Endodermal cell (in vitro differentiated cells): ENCODE results near the gene ATP11C. TPM values are rescaled to one million over a fixed set of nuclear protein-coding genes. Genes with fewer than 3 reads are reported as not detected.
A peak's percentile ranks its signal among the peaks of the same experiment; 100 is the strongest.

Experiments used
- DNase-seq: peaks from one replicate; pipeline ENCODE4 v3.0.0-alpha.2; 2017
- H3K27ac ChIP-seq: 2 replicates; pipeline ENCODE4 v1.5.1; 2013; ENCODE audit warnings: mild to moderate bottlenecking, low read depth, low read length, moderate library complexity
- H3K27me3 ChIP-seq: 2 replicates; pipeline ENCODE4 v1.6.1; 2013; ENCODE audit warnings: mild to moderate bottlenecking, low read length, moderate library complexity; ENCODE audit not compliant: insufficient read depth, control insufficient read depth, poor library complexity, severe bottlenecking
- H3K36me3 ChIP-seq: 2 replicates; pipeline ENCODE4 v1.7.0; 2013; ENCODE audit warnings: mild to moderate bottlenecking, low read length, moderate library complexity; ENCODE audit not compliant: control insufficient read depth, insufficient read depth
- H3K4me1 ChIP-seq: one replicate; pipeline ENCODE4 v1.7.0; 2013; ENCODE audit warnings: low read length; ENCODE audit not compliant: control insufficient read depth, insufficient read depth
- H3K4me3 ChIP-seq: 2 replicates; pipeline ENCODE4 v1.5.1; 2013; ENCODE audit warnings: mild to moderate bottlenecking, low read length, moderate library complexity
- H3K9ac ChIP-seq: 2 replicates; pipeline ENCODE4 v1.6.1; 2013; ENCODE audit warnings: mild to moderate bottlenecking, low read length, moderate library complexity; ENCODE audit not compliant: poor library complexity, severe bottlenecking; ENCODE audit errors: extremely low read depth
- H3K9me3 ChIP-seq: 2 replicates; pipeline ENCODE4 v1.6.1; 2013; ENCODE audit warnings: mild to moderate bottlenecking, low read length, moderate library complexity; ENCODE audit not compliant: control insufficient read depth
- H3K27ac Mint-ChIP-seq: 2 replicates; pipeline ENCODE4 v1.8.0; 2020; ENCODE audit warnings: mixed read lengths
- H3K27me3 Mint-ChIP-seq: 2 replicates; pipeline ENCODE4 v1.8.0; 2021; ENCODE audit warnings: mild to moderate bottlenecking, mixed read lengths; ENCODE audit not compliant: insufficient read depth
- H3K36me3 Mint-ChIP-seq: 2 replicates; pipeline ENCODE4 v1.8.0; 2020; ENCODE audit warnings: low read depth, mixed read lengths
- H3K4me1 Mint-ChIP-seq: 2 replicates; pipeline ENCODE4 v1.8.0; 2020; ENCODE audit warnings: mixed read lengths
- H3K4me3 Mint-ChIP-seq: 2 replicates; pipeline ENCODE4 v1.8.0; 2020; ENCODE audit warnings: mild to moderate bottlenecking, moderate library complexity, mixed read lengths
- H3K9me3 Mint-ChIP-seq: 2 replicates; pipeline ENCODE4 v1.8.0; 2020; ENCODE audit warnings: mild to moderate bottlenecking, mixed read lengths
- CTCF ChIP-seq: fragments of 200-600 bp; sonication (generic); conservative IDR thresholded peaks from 2 replicates; pipeline ENCODE4 v1.5.0; 2021; ENCODE audit warnings: antibody characterized with exemption, mild to moderate bottlenecking
- WGBS, 2 experiments: methylation state at CpG; one replicate each; pipeline versions ENCODE4 v1.1.5 to v1.1.7; 2013; ENCODE audit warnings: missing lambda C conversion rate in 2 of 2, mixed read lengths in 1 of 2; ENCODE audit not compliant: insufficient coverage in 1 of 2, insufficient read length in 1 of 2; 5-methylcytosine and 5-hydroxymethylcytosine counted together
- total RNA-seq, 2 donors: library from RNA; stranded (reverse); fragmentation: NEBNext Ultra II Directional in 1 of 2; extraction: Animal tissue kit (Norgen Biotek cat#: 25700) in 1 of 2; gene quantifications; 2 replicates in 1 of 2; 3 replicates in 1 of 2; pipeline ENCODE4 v1.2.1, GENCODE V29; 2021

ATP11C gene
- total RNA-seq, 2 donors from 2014 or later: 62.9 to 114 TPM

GRCh38 chrX:139898334-139898733 is 34.5 kb downstream of the ATP11C start:
- Histone ChIP-seq H3K36me3 (no peaks in the 10 kb centered on the region), H3K27me3 (no peaks in the 10 kb centered on the region), H3K4me1 (no peaks in the 10 kb centered on the region), H3K27ac (no peak overlapping the region), H3K9me3 (no peaks in the 10 kb centered on the region), H3K4me3 (no peak overlapping the region), H3K9ac (no peak overlapping the region)
- H3K27ac Mint-ChIP-seq: no peak overlapping the region
- no peak for DNase-seq
- no peaks in the 10 kb centered on the region for H3K9me3 Mint-ChIP-seq
- WGBS, 2 experiments: 100% methylated on average over 2 of the region's 2 CpGs; no CpG with 5 or more reads in 1 of the 2 experiments
- H3K4me3 Mint-ChIP-seq: no peak overlapping the region
- peaks cover 9% of the 10 kb centered on the region for H3K36me3 Mint-ChIP-seq
- peaks cover 32% of the 10 kb centered on the region for H3K4me1 Mint-ChIP-seq
- no peaks in the 10 kb centered on the region for H3K27me3 Mint-ChIP-seq
- no peak for TF ChIP-seq CTCF

- H3K9me3 Mint-ChIP-seq: peaks cover 6% of the 10 kb centered on the region
- no peak for DNase-seq
- H3K27ac Mint-ChIP-seq: no peak overlapping the region
- WGBS, 2 experiments: 91% methylated on average over 2 of the region's 2 CpGs; no CpG with 5 or more reads in 1 of the 2 experiments
- H3K27ac ChIP-seq: no peak overlapping the region
- no peaks in the 10 kb centered on the region for H3K27me3 Mint-ChIP-seq
- TF ChIP-seq CTCF: no peak
- H3K36me3 ChIP-seq: no peaks in the 10 kb centered on the region
- no peak overlapping the region for H3K4me3 Mint-ChIP-seq
- no peaks in the 10 kb centered on the region for H3K4me1 ChIP-seq
- H3K4me1 Mint-ChIP-seq: peaks cover 21% of the 10 kb centered on the region
- H3K4me3 ChIP-seq: no peak overlapping the region
- no peak overlapping the region for H3K9ac ChIP-seq
- H3K9me3 ChIP-seq: no peaks in the 10 kb centered on the region
- peaks cover 17% of the 10 kb centered on the region for H3K36me3 Mint-ChIP-seq
- no peaks in the 10 kb centered on the region for H3K27me3 ChIP-seq
Observed at GRCh38 chrX:139892512-139892911, 40.3 kb downstream of the ATP11C start.

- DNase-seq: no peak
- no peak overlapping the region for H3K27ac ChIP-seq
- no peaks in the 10 kb centered on the region for H3K27me3 ChIP-seq
- TF ChIP-seq CTCF: no peak
- H3K36me3 Mint-ChIP-seq: peaks cover 28% of the 10 kb centered on the region
- H3K36me3 ChIP-seq: no peaks in the 10 kb centered on the region
- peaks cover 6% of the 10 kb centered on the region for H3K9me3 Mint-ChIP-seq
- no peak overlapping the region for H3K9ac ChIP-seq
- no peaks in the 10 kb centered on the region for H3K9me3 ChIP-seq
- H3K4me1 Mint-ChIP-seq: peaks cover 21% of the 10 kb centered on the region
- H3K4me3 Mint-ChIP-seq: no peak overlapping the region
- no peak overlapping the region for H3K4me3 ChIP-seq
- H3K4me1 ChIP-seq: no peaks in the 10 kb centered on the region
- 87 to 100% methylated on average over 1 to 2 of the region's 3 CpGs for WGBS, 2 experiments
- no peaks in the 10 kb centered on the region for H3K27me3 Mint-ChIP-seq
- peak overlapping the region; percentile 32 for H3K27ac Mint-ChIP-seq
Observed at GRCh38 chrX:139890991-139891700, 41.7 kb downstream of the ATP11C start.
